ENCODE measurements around the gene KIFC1.

DNA sequence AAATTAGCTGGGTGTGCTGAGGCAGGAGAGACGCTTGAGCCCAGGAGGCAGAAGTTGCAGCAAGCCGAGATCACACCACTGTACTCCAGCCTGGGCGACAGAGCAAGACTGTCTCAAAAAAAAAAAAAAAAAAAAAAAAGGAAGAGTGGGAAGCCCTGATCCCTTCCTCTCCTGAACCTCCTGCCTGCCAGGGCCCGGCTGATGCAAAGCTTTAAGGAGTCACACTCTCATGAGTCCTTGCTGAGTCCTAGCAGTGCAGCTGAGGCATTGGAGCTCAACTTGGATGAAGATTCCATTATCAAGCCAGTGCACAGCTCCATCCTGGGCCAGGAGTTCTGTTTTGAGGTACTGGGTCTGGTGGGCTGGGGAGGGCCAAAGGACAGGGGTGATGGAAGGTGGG is 43.3 kb downstream of the KIFC1 start:
- TF ChIP-seq, protein P1, sequence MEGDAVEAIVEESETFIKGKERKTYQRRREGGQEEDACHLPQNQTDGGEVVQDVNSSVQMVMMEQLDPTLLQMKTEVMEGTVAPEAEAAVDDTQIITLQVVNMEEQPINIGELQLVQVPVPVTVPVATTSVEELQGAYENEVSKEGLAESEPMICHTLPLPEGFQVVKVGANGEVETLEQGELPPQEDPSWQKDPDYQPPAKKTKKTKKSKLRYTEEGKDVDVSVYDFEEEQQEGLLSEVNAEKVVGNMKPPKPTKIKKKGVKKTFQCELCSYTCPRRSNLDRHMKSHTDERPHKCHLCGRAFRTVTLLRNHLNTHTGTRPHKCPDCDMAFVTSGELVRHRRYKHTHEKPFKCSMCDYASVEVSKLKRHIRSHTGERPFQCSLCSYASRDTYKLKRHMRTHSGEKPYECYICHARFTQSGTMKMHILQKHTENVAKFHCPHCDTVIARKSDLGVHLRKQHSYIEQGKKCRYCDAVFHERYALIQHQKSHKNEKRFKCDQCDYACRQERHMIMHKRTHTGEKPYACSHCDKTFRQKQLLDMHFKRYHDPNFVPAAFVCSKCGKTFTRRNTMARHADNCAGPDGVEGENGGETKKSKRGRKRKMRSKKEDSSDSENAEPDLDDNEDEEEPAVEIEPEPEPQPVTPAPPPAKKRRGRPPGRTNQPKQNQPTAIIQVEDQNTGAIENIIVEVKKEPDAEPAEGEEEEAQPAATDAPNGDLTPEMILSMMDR (IDR thresholded peaks at IDR 0.05): no peak
- TF ChIP-seq POLR2A (IDR thresholded peaks at IDR 0.05): no peak

All from thyroid gland (tissue), 4 donors.